Measurements from ENCODE around the gene SPOCK2. TPM values are rescaled to one million over a fixed set of nuclear protein-coding genes. Genes with fewer than 3 reads are reported as not detected.

The SPOCK2 gene
- total and polyA plus RNA-seq, 7 experiments from 2014 or later: 200 to 543 (median 336) TPM

DNA sequence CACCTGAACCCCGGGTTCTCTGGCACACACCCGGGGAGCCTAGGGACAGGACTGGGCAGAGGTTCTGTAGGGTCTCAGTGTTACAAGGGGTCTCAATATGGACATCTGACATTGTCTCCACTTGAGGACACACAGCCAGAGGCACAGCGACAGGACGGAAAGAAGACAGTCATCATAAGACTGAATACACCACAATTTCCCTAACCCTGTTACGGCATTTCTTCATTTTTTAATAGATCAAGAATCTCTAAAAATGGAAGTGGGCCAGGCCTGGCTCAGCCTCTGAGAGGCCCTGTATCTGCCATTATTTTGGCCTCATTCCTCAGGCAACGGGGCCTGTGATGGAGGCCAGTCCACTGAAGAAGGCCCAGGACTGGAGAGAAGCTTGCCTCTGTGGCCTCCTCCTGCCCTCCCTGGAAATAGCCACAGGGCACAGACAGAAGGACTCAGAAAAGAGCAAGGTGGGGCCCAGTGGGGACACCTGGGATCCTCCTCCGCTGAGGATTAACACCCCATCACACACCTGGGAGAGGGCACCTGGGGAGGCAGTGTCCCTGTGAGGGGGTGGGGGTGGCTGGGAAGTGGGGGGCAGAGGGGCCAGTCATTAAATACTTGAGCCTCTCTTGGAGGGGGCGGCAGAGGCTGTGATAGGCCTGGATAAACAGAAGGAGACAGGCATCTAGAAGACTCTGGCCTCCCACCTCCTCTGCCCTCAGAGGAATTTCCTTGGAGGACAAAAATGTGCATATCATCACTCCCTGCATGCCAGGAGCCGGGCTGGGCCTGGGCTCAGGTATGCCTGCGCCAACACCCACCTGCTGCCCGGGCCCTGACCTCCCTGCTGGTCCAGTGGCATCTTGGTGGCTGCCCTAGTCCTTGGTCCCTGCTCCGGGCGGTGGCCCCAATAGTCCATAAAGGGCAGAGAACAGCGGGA is 8.0 kb downstream of the SPOCK2 start:
- Mint-ChIP-seq H3K27ac (peak overlapping the region; percentile 75 to 97 (median 93)), H3K36me3 (peaks cover 7 to 27% (median 16%) of the 10 kb centered on the region in 5 donors), H3K4me3 (peak overlapping the region; percentile 69 to 98 (median 86)), H3K27me3 (no peaks in the 10 kb centered on the region), H3K9me3 (peaks cover 0 to 4% (median 0%) of the 10 kb centered on the region in 11 donors), H3K4me1 (peaks cover 70 to 98% (median 89%) of the 10 kb centered on the region in 7 donors)
- intact Hi-C loops (cut with micrococcal nuclease): loop anchor here in 1 of 2 donors (10.0 kb wide), 1 partner anchor 346 kb away; no protein-coding TSS in a partner anchor
- CTCF ChIA-PET: interaction anchor here (0.8 to 2.2 kb wide), 8 partner anchors 26 to 250 kb away, joined by 3 to 12 read pairs (median 4); partner anchors contain the start of gene ANAPC16
- Histone ChIP-seq H3K4me3 (ENCODE audit: low read length) (peak overlapping the region; percentile 21), H3K9me3 (ENCODE audit: control insufficient read depth in 2 of 3, low read length in 3 of 3) (no peaks in the 10 kb centered on the region), H3K36me3 (ENCODE audit: control insufficient read depth in 2 of 3, insufficient read depth in 3 of 3, low read length in 3 of 3) (peaks cover 6 to 53% (median 16%) of the 10 kb centered on the region in 3 experiments), H3K27ac (ENCODE audit: low read depth, low read length) (peak overlapping the region; percentile 99), H3K4me1 (ENCODE audit: control insufficient read depth in 2 of 2, insufficient read depth in 2 of 2, low read length in 2 of 2) (peaks cover 91 to 93% of the 10 kb centered on the region in 2 donors), H3K27me3 (ENCODE audit: control insufficient read depth in 2 of 2, insufficient read depth in 2 of 2, low read length in 2 of 2) (no peaks in the 10 kb centered on the region)
- POLR2A ChIA-PET: interaction anchor here (0.5 to 2.9 kb wide), 13 partner anchors 8 to 1848 kb away, joined by 3 to 29 read pairs (median 4); partner anchors contain the start of genes ANAPC16, ASCC1 and SPOCK2
- ATAC-seq: no peak
- DNase-seq: peak in 1 of 9 donors; percentile 10

DNA sequence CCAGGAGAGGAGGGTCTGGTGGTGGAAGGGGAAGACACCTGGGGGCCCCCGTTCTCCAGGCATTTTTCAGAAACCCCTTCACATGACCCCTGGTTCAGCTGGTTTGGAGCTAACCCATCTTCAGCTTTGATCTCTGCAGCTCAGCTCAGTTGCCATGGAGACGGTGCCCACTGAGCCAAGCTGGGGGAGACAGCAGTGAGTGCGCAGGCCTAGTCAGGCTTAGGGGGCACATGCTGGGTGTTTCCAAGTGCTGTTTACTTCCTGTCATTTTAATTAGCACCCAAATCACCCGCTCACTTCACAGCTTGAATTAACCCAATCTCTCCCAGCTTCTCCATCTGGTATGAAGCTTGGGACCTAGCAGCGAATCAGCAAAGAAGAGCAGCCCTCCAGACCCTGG is 9.0 kb downstream of the SPOCK2 start:
- peaks cover 91 to 93% of the 10 kb centered on the region in 2 donors for H3K4me1 ChIP-seq (ENCODE audit: control insufficient read depth in 2 of 2, insufficient read depth in 2 of 2, low read length in 2 of 2)
- peak overlapping the region; percentile 51 to 98 (median 84) for H3K4me3 Mint-ChIP-seq
- CTCF ChIA-PET: interaction anchor here (0.5 to 2.2 kb wide), 14 partner anchors 11 to 260 kb away, joined by 3 to 12 read pairs (median 4); partner anchors contain the start of gene ANAPC16
- no peaks in the 10 kb centered on the region for H3K27me3 ChIP-seq (ENCODE audit: control insufficient read depth in 2 of 2, insufficient read depth in 2 of 2, low read length in 2 of 2)
- ATAC-seq (peak; percentile 71), DNase-seq (peak in 6 of 9 donors; percentile 61 to 87 (median 72))
- peak overlapping the region; percentile 99 for H3K27ac ChIP-seq (ENCODE audit: low read depth, low read length)
- peaks cover 3 to 24% (median 11%) of the 10 kb centered on the region in 5 donors for H3K36me3 Mint-ChIP-seq
- H3K27me3 Mint-ChIP-seq: no peaks in the 10 kb centered on the region
- peak overlapping the region; percentile 56 to 96 (median 91) for H3K27ac Mint-ChIP-seq
- intact Hi-C loops (cut with micrococcal nuclease): loop anchor here in 1 of 2 donors (1.0 to 2.0 kb wide), 2 partner anchors 8 to 19 kb away; no protein-coding TSS in a partner anchor
- H3K4me1 Mint-ChIP-seq: peaks cover 70 to 98% (median 89%) of the 10 kb centered on the region in 7 donors
- H3K4me3 ChIP-seq (ENCODE audit: low read length): peak overlapping the region; percentile 21
- peaks cover 0 to 4% (median 0%) of the 10 kb centered on the region in 11 donors for H3K9me3 Mint-ChIP-seq
- peaks cover 11 to 53% (median 20%) of the 10 kb centered on the region in 3 experiments for H3K36me3 ChIP-seq (ENCODE audit: control insufficient read depth in 2 of 3, insufficient read depth in 3 of 3, low read length in 3 of 3)
- no peaks in the 10 kb centered on the region for H3K9me3 ChIP-seq (ENCODE audit: control insufficient read depth in 2 of 3, low read length in 3 of 3)
- POLR2A ChIA-PET: interaction anchor here (0.5 to 2.9 kb wide), 20 partner anchors 9 to 1847 kb away, joined by 3 to 29 read pairs (median 4); partner anchors contain the start of genes ANAPC16, ASCC1 and SPOCK2

DNA sequence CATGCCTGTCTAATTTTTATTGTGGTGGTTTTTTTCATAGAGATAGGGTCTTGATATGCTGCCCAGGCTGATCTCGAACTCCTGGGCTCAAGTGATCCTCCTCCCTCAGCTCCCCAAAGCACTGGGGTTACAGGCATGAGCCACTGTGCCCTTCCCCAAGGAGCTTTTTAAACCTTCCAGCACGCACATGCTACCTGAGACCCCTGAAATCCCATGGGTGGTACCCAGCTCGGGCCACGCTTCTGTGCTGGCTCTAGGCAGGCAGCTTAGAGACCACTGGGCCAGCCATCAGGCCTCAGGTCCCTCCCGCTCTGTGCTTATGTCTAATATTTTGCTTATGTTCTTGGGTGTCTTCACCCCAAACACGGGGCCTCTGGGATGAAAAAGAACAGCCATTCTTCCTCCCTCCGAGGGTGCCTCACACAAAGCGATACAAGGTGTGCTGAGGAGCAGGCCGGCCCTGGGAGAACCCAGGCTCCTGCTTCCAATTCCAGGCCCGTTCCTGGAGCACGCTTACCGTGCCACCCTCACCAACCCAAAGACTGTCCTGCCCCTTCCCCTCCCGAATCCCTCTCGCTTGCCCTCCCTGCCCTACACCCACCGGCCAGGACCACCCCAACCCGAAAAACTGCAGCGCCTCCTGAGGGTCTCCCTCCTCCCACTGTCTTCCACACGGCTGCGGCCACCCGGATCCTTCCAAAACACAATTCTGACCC is 10.9 kb downstream of the SPOCK2 start:
- Mint-ChIP-seq H3K4me1 (peaks cover 66 to 97% (median 86%) of the 10 kb centered on the region in 7 donors), H3K27ac (peak overlapping the region; percentile 73 to 93 (median 88)), H3K9me3 (peaks cover 0 to 4% (median 0%) of the 10 kb centered on the region in 11 donors), H3K27me3 (no peaks in the 10 kb centered on the region), H3K4me3 (peak overlapping the region; percentile 5 to 97 (median 62)), H3K36me3 (peaks cover 5 to 19% (median 8%) of the 10 kb centered on the region in 5 donors)
- ATAC-seq (no peak), DNase-seq (peak in 1 of 9 donors; percentile 7)
- Histone ChIP-seq H3K27ac (ENCODE audit: low read depth, low read length) (peak overlapping the region; percentile 69), H3K36me3 (ENCODE audit: control insufficient read depth in 2 of 3, insufficient read depth in 3 of 3, low read length in 3 of 3) (peaks cover 8 to 63% (median 22%) of the 10 kb centered on the region in 3 experiments), H3K4me1 (ENCODE audit: control insufficient read depth in 2 of 2, insufficient read depth in 2 of 2, low read length in 2 of 2) (peaks cover 82 to 89% of the 10 kb centered on the region in 2 donors), H3K4me3 (ENCODE audit: low read length) (no peak overlapping the region), H3K9me3 (ENCODE audit: control insufficient read depth in 2 of 3, low read length in 3 of 3) (no peaks in the 10 kb centered on the region), H3K27me3 (ENCODE audit: control insufficient read depth in 2 of 2, insufficient read depth in 2 of 2, low read length in 2 of 2) (no peaks in the 10 kb centered on the region)
- CTCF ChIA-PET: interaction anchor here (0.6 to 2.0 kb wide), 6 partner anchors 8 to 262 kb away, joined by 3 to 9 read pairs (median 4); no protein-coding TSS in a partner anchor
- POLR2A ChIA-PET: interaction anchor here (0.8 to 1.9 kb wide), 4 partner anchors 8 to 17 kb away, joined by 3 to 9 read pairs (median 4); no protein-coding TSS in a partner anchor
- intact Hi-C loops (cut with micrococcal nuclease): no loop called here

DNA sequence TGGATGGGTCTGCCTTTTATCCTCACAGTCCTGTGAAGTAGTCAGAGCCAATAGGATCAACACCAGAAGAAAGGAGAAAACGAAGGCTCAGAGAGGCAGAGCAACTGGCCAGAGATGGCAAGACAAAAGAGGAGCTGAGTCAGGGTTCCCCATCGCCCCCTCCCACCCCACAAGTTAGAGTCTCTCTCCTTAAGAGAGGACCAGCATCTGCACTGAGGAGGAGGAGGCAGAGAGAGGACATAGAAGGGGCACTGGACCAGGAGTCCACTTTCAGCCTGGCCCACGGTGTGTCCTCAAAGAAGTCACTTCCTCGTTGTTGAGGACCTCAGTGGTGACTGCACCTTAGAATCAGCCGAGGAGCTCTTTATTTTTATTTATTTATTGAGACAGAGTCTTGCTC is 11.6 kb downstream of the SPOCK2 start:
- ATAC-seq (no peak), DNase-seq (peak in 1 of 9 donors; percentile 8)
- Mint-ChIP-seq H3K9me3 (peaks cover 0 to 4% (median 0%) of the 10 kb centered on the region in 11 donors), H3K27ac (peak overlapping the region in 8 of 9 donors; percentile 73 to 93 (median 88)), H3K36me3 (peaks cover 8 to 26% (median 10%) of the 10 kb centered on the region in 5 donors), H3K4me1 (peaks cover 60 to 97% (median 85%) of the 10 kb centered on the region in 7 donors), H3K4me3 (peak overlapping the region in 9 of 10 donors; percentile 42 to 97 (median 65)), H3K27me3 (no peaks in the 10 kb centered on the region)
- Histone ChIP-seq H3K9me3 (ENCODE audit: control insufficient read depth in 2 of 3, low read length in 3 of 3) (no peaks in the 10 kb centered on the region), H3K36me3 (ENCODE audit: control insufficient read depth in 2 of 3, insufficient read depth in 3 of 3, low read length in 3 of 3) (peaks cover 14 to 63% (median 23%) of the 10 kb centered on the region in 3 experiments), H3K4me1 (ENCODE audit: control insufficient read depth in 2 of 2, insufficient read depth in 2 of 2, low read length in 2 of 2) (peaks cover 75 to 82% of the 10 kb centered on the region in 2 donors), H3K4me3 (ENCODE audit: low read length) (no peak overlapping the region), H3K27me3 (ENCODE audit: control insufficient read depth in 2 of 2, insufficient read depth in 2 of 2, low read length in 2 of 2) (no peaks in the 10 kb centered on the region), H3K27ac (ENCODE audit: low read depth, low read length) (peak overlapping the region; percentile 69)
- intact Hi-C loops (cut with micrococcal nuclease): no loop called here
- CTCF ChIA-PET: interaction anchor here (0.6 to 2.0 kb wide), 6 partner anchors 9 to 260 kb away, joined by 3 to 9 read pairs (median 3); no protein-coding TSS in a partner anchor
- POLR2A ChIA-PET: interaction anchor here (0.7 to 1.9 kb wide), 6 partner anchors 7 to 17 kb away, joined by 3 to 9 read pairs (median 4); no protein-coding TSS in a partner anchor

DNA sequence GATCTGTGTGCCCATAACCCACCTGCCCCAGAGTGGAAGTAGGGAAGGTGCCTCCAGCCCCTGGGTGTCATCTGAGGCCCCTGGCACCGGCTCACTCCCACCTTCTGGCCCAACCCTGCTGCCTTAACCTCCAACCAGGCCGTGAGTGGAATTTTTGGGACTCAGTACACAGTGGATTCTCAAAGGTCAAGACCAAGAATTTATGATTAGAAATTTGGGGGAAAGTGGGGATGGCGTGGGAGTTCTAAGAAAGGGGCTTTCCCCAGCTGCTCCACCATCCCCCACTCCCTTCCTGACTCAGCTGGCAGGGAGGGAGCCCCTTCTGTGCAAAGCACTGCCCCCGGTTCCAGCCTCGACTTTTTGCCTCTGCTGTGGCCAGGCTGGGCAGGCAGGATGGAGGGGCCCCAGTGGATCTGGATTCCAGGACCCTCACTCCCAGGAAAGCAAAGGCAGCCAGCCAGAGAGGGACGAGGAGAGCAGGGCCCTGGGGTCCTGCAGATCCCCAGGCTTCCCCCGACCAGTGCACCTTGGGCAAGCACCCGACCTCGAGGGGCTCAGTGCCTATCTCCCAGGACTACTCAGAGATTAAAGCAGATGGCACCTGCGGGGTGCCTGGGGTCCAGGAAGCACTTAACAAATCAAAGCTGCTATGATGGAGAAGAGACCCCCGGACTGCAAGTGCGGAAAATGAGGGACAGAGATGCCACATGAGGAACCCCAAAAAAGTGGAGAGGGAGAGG is 12.8 kb downstream of the SPOCK2 start:
- POLR2A ChIA-PET: interaction anchor here (0.6 to 1.9 kb wide), 9 partner anchors 8 to 285 kb away, joined by 3 to 9 read pairs (median 4); no protein-coding TSS in a partner anchor
- Histone ChIP-seq H3K4me1 (ENCODE audit: control insufficient read depth in 2 of 2, insufficient read depth in 2 of 2, low read length in 2 of 2) (peaks cover 63 to 70% of the 10 kb centered on the region in 2 donors), H3K27ac (ENCODE audit: low read depth, low read length) (peak overlapping the region; percentile 69), H3K9me3 (ENCODE audit: control insufficient read depth in 2 of 3, low read length in 3 of 3) (no peaks in the 10 kb centered on the region), H3K36me3 (ENCODE audit: control insufficient read depth in 2 of 3, insufficient read depth in 3 of 3, low read length in 3 of 3) (peaks cover 18 to 63% (median 27%) of the 10 kb centered on the region in 3 experiments), H3K4me3 (ENCODE audit: low read length) (no peak overlapping the region), H3K27me3 (ENCODE audit: control insufficient read depth in 2 of 2, insufficient read depth in 2 of 2, low read length in 2 of 2) (no peaks in the 10 kb centered on the region)
- intact Hi-C loops (cut with micrococcal nuclease): no loop called here
- peaks cover 12 to 36% (median 16%) of the 10 kb centered on the region in 5 donors for H3K36me3 Mint-ChIP-seq
- DNase-seq (peak in 1 of 9 donors; percentile 7), ATAC-seq (no peak)
- no peaks in the 10 kb centered on the region for H3K27me3 Mint-ChIP-seq
- H3K27ac Mint-ChIP-seq: peak overlapping the region; percentile 39 to 93 (median 88)
- peaks cover 0 to 4% (median 0%) of the 10 kb centered on the region in 11 donors for H3K9me3 Mint-ChIP-seq
- peak overlapping the region in 8 of 10 donors; percentile 59 to 97 (median 65) for H3K4me3 Mint-ChIP-seq
- peaks cover 52 to 97% (median 82%) of the 10 kb centered on the region in 7 donors for H3K4me1 Mint-ChIP-seq
- CTCF ChIA-PET: interaction anchor here (0.7 to 2.0 kb wide), 2 partner anchors 27 to 36 kb away, joined by 3 to 9 read pairs; no protein-coding TSS in a partner anchor

All from naive thymus-derived CD4-positive, alpha-beta T cell (primary cell).